GM23338 (cell line): ENCODE results near the gene SPTBN4. TPM values are rescaled to one million over a fixed set of nuclear protein-coding genes. Genes with fewer than 3 reads are reported as not detected.
"Not testable (repeated sequence)": the region's sequence is repeated elsewhere in the genome, so short reads cannot be mapped to it uniquely, and the experiment has no call there.

Experiments
- ATAC-seq: fragments of 200-7000 bp; cut with Tn5 transposase; 3 replicates; pipeline ENCODE4 v1.9.1; 2020
- DNase-seq: peaks from one replicate; pipeline ENCODE4 v3.0.0-alpha.2; 2015; ENCODE audit warnings: low spot score
- H2AFZ ChIP-seq: fragments of 200-600 bp; sonication (generic); 2 replicates; pipeline ENCODE4 v1.8.0; 2016; ENCODE audit warnings: antibody characterized with exemption, mild to moderate bottlenecking, moderate library complexity
- H3F3A ChIP-seq: fragments of 200-600 bp; sonication (generic); replicated peaks from 2 replicates; pipeline ENCODE4 v1.8.0; 2017; ENCODE audit warnings: antibody characterized with exemption, mixed run types, low read depth
- H3K27ac ChIP-seq: fragments of 200-600 bp; sonication (generic); 2 replicates; pipeline ENCODE4 v1.6.1; 2016; ENCODE audit warnings: low read depth
- H3K27me3 ChIP-seq: fragments of 200-600 bp; sonication (generic); 2 replicates; pipeline ENCODE4 v1.8.0; 2016; ENCODE audit warnings: mild to moderate bottlenecking, mixed run types, moderate library complexity; ENCODE audit not compliant: insufficient read depth
- H3K36me3 ChIP-seq: fragments of 200-600 bp; sonication (generic); 2 replicates; pipeline ENCODE4 v1.8.0; 2016; ENCODE audit warnings: mild to moderate bottlenecking; ENCODE audit not compliant: insufficient read depth
- H3K4me1 ChIP-seq: fragments of 200-600 bp; sonication (generic); 2 replicates; pipeline ENCODE4 v1.8.0; 2016; ENCODE audit warnings: mild to moderate bottlenecking, moderate library complexity; ENCODE audit not compliant: insufficient read depth
- H3K4me2 ChIP-seq: fragments of 200-600 bp; sonication (generic); 2 replicates; pipeline ENCODE4 v1.7.1; 2017; ENCODE audit warnings: mixed run types
- H3K4me3 ChIP-seq: fragments of 200-600 bp; sonication (generic); 2 replicates; pipeline ENCODE4 v1.6.1; 2016; ENCODE audit warnings: mixed run types
- H3K79me2 ChIP-seq: fragments of 200-600 bp; sonication (generic); replicated peaks from 2 replicates; pipeline ENCODE4 v1.8.0; 2017; ENCODE audit warnings: mild to moderate bottlenecking; ENCODE audit not compliant: insufficient read depth
- H3K9me2 ChIP-seq: fragments of 200-600 bp; sonication (generic); 2 replicates; pipeline ENCODE4 v1.8.0; 2017; ENCODE audit not compliant: insufficient read depth
- H4K20me1 ChIP-seq: fragments of 200-600 bp; sonication (generic); replicated peaks from 2 replicates; pipeline ENCODE4 v1.8.0; 2017; ENCODE audit warnings: mild to moderate bottlenecking; ENCODE audit not compliant: insufficient read depth
- H3K27ac Mint-ChIP-seq: 2 replicates; pipeline ENCODE4 v1.8.0; 2020; ENCODE audit warnings: inconsistent platforms, mild to moderate bottlenecking, moderate library complexity, mixed read lengths
- H3K27me3 Mint-ChIP-seq: 3 replicates; pipeline ENCODE4 v1.8.0; 2022; ENCODE audit warnings: low read depth, mild to moderate bottlenecking, moderate library complexity, mixed read lengths, inconsistent platforms; ENCODE audit not compliant: insufficient read depth, poor library complexity
- H3K36me3 Mint-ChIP-seq: 3 replicates; pipeline ENCODE4 v1.8.0; 2021; ENCODE audit warnings: low read depth, mild to moderate bottlenecking, inconsistent platforms, moderate library complexity, mixed read lengths
- H3K4me1 Mint-ChIP-seq: 3 replicates; pipeline ENCODE4 v1.8.0; 2020; ENCODE audit warnings: mild to moderate bottlenecking, inconsistent platforms, mixed read lengths
- H3K4me3 Mint-ChIP-seq: 3 replicates; pipeline ENCODE4 v1.8.0; 2021; ENCODE audit warnings: moderate library complexity, mild to moderate bottlenecking, inconsistent platforms, mixed read lengths
- H3K9me3 Mint-ChIP-seq: 3 replicates; pipeline ENCODE4 v1.8.0; 2020; ENCODE audit warnings: moderate library complexity, mild to moderate bottlenecking, inconsistent platforms, mixed read lengths
- EZH2phosphoT487 ChIP-seq: fragments of 200-600 bp; sonication (generic); IDR thresholded peaks from one replicate; pipeline ENCODE4 v1.8.1; 2018; ENCODE audit warnings: antibody characterized with exemption; ENCODE audit not compliant: unreplicated experiment
- JUNB ChIP-seq: IDR thresholded peaks from one replicate; pipeline ENCODE4 v1.6.1; 2016; ENCODE audit warnings: antibody characterized with exemption; ENCODE audit not compliant: unreplicated experiment
- POLR2AphosphoS5 ChIP-seq: IDR thresholded peaks from 2 replicates; pipeline ENCODE4 v1.6.1; 2016; ENCODE audit warnings: antibody characterized with exemption, low read depth
- ZNF331 ChIP-seq: fragments of 250-450 bp; sonication (Bioruptor Pico); IDR thresholded peaks from 2 replicates; pipeline ENCODE4 v1.5.0; 2020; ENCODE audit warnings: low read depth, mild to moderate bottlenecking, moderate library complexity
- polyA plus RNA-seq: library from polyadenylated mRNA; unstranded; fragments of >200 nt; fragmentation: Nextera tagmentation; extraction: Ambion mirVana; gene quantifications from 2 replicates; pipeline ENCODE4 v1.2.1, GENCODE V29; 2016
- total RNA-seq: library from RNA; depleted of rRNA; stranded (reverse); fragments of >200 nt; shearing (Covaris generic); gene quantifications from 2 replicates; pipeline ENCODE4 v1.2.3, GENCODE V29; 2014
- TF ChIP-seq, protein P1 (sequence below): fragments of 250-450 bp; sonication (Bioruptor Pico); IDR thresholded peaks from 2 replicates; pipeline ENCODE4 v1.5.0; 2020; ENCODE audit warnings: mild to moderate bottlenecking, moderate library complexity
- TF ChIP-seq, protein P2 (sequence below): IDR thresholded peaks from one replicate; pipeline ENCODE4 v1.6.1; 2018; ENCODE audit warnings: antibody characterized with exemption; ENCODE audit not compliant: unreplicated experiment
- TF ChIP-seq, protein P3 (sequence below), 2 experiments: fragments of 200-600 bp in 1 of 2; sonication (generic) in 1 of 2; conservative IDR thresholded peaks; 2 replicates each; pipeline versions ENCODE4 v1.5.1 to v1.6.1; 2016 to 2017; ENCODE audit warnings: antibody characterized with exemption in 2 of 2, low read depth in 2 of 2, mild to moderate bottlenecking in 2 of 2, moderate library complexity in 1 of 2

The SPTBN4 gene
- total and polyA plus RNA-seq, 2 experiments from 2014 or later, result 1.6 to 2.3 TPM

DNA sequence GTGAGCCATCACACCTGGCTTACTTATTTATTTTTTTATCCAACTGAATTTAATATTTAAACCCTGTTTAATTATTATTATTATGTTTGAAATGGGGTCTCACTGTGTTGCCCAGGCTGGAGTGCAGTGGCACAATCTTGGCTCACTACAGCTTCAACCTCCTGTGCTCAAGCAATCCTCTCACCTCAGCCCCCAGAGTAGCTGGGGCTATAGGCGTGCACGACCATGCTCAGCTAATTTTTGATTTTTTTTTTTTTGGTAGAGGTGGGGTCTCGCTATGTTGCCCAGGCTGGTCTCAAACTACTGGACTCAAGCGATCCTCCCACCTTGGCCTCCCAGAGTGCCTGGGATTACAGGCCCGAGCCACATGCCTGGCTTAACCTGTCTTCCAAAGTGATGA lies 32.5 kb downstream of the SPTBN4 start:
- Histone ChIP-seq H2AFZ (no peak overlapping the region), H3K9me2 (no peaks in the 10 kb centered on the region), H3K4me3 (no peak overlapping the region), H4K20me1 (no peaks in the 10 kb centered on the region), H3K27ac (no peak overlapping the region), H3K79me2 (no peaks in the 10 kb centered on the region), H3K4me1 (no peaks in the 10 kb centered on the region), H3K4me2 (no peak overlapping the region), H3F3A (no peaks in the 10 kb centered on the region), H3K36me3 (no peaks in the 10 kb centered on the region), H3K27me3 (no peaks in the 10 kb centered on the region)
- ATAC-seq, result no peak
- no peaks in the 10 kb centered on the region; the same call in 2 of the 3 replicates for H3K36me3 Mint-ChIP-seq
- no peak for DNase-seq
- peaks cover 18% of the 10 kb centered on the region for H3K27me3 Mint-ChIP-seq
- H3K27ac Mint-ChIP-seq, result no peak overlapping the region
- no peaks in the 10 kb centered on the region; the same call in 2 of the 3 replicates for H3K4me1 Mint-ChIP-seq
- TF ChIP-seq, protein P1, sequence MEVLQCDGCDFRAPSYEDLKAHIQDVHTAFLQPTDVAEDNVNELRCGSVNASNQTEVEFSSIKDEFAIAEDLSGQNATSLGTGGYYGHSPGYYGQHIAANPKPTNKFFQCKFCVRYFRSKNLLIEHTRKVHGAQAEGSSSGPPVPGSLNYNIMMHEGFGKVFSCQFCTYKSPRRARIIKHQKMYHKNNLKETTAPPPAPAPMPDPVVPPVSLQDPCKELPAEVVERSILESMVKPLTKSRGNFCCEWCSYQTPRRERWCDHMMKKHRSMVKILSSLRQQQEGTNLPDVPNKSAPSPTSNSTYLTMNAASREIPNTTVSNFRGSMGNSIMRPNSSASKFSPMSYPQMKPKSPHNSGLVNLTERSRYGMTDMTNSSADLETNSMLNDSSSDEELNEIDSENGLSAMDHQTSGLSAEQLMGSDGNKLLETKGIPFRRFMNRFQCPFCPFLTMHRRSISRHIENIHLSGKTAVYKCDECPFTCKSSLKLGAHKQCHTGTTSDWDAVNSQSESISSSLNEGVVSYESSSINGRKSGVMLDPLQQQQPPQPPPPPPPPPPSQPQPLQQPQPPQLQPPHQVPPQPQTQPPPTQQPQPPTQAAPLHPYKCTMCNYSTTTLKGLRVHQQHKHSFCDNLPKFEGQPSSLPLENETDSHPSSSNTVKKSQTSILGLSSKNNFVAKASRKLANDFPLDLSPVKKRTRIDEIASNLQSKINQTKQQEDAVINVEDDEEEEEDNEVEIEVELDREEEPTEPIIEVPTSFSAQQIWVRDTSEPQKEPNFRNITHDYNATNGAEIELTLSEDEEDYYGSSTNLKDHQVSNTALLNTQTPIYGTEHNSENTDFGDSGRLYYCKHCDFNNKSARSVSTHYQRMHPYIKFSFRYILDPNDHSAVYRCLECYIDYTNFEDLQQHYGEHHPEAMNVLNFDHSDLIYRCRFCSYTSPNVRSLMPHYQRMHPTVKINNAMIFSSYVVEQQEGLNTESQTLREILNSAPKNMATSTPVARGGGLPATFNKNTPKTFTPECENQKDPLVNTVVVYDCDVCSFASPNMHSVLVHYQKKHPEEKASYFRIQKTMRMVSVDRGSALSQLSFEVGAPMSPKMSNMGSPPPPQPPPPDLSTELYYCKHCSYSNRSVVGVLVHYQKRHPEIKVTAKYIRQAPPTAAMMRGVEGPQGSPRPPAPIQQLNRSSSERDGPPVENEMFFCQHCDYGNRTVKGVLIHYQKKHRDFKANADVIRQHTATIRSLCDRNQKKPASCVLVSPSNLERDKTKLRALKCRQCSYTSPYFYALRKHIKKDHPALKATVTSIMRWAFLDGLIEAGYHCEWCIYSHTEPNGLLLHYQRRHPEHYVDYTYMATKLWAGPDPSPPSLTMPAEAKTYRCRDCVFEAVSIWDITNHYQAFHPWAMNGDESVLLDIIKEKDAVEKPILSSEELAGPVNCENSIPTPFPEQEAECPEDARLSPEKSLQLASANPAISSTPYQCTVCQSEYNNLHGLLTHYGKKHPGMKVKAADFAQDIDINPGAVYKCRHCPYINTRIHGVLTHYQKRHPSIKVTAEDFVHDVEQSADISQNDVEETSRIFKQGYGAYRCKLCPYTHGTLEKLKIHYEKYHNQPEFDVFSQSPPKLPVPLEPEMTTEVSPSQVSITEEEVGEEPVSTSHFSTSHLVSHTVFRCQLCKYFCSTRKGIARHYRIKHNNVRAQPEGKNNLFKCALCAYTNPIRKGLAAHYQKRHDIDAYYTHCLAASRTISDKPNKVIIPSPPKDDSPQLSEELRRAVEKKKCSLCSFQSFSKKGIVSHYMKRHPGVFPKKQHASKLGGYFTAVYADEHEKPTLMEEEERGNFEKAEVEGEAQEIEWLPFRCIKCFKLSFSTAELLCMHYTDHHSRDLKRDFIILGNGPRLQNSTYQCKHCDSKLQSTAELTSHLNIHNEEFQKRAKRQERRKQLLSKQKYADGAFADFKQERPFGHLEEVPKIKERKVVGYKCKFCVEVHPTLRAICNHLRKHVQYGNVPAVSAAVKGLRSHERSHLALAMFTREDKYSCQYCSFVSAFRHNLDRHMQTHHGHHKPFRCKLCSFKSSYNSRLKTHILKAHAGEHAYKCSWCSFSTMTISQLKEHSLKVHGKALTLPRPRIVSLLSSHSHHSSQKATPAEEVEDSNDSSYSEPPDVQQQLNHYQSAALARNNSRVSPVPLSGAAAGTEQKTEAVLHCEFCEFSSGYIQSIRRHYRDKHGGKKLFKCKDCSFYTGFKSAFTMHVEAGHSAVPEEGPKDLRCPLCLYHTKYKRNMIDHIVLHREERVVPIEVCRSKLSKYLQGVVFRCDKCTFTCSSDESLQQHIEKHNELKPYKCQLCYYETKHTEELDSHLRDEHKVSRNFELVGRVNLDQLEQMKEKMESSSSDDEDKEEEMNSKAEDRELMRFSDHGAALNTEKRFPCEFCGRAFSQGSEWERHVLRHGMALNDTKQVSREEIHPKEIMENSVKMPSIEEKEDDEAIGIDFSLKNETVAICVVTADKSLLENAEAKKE (CRISPR knock-in tag), result no peak
- TF ChIP-seq, protein P2, sequence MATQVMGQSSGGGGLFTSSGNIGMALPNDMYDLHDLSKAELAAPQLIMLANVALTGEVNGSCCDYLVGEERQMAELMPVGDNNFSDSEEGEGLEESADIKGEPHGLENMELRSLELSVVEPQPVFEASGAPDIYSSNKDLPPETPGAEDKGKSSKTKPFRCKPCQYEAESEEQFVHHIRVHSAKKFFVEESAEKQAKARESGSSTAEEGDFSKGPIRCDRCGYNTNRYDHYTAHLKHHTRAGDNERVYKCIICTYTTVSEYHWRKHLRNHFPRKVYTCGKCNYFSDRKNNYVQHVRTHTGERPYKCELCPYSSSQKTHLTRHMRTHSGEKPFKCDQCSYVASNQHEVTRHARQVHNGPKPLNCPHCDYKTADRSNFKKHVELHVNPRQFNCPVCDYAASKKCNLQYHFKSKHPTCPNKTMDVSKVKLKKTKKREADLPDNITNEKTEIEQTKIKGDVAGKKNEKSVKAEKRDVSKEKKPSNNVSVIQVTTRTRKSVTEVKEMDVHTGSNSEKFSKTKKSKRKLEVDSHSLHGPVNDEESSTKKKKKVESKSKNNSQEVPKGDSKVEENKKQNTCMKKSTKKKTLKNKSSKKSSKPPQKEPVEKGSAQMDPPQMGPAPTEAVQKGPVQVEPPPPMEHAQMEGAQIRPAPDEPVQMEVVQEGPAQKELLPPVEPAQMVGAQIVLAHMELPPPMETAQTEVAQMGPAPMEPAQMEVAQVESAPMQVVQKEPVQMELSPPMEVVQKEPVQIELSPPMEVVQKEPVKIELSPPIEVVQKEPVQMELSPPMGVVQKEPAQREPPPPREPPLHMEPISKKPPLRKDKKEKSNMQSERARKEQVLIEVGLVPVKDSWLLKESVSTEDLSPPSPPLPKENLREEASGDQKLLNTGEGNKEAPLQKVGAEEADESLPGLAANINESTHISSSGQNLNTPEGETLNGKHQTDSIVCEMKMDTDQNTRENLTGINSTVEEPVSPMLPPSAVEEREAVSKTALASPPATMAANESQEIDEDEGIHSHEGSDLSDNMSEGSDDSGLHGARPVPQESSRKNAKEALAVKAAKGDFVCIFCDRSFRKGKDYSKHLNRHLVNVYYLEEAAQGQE, result no peak
- TF ChIP-seq, protein P3, sequence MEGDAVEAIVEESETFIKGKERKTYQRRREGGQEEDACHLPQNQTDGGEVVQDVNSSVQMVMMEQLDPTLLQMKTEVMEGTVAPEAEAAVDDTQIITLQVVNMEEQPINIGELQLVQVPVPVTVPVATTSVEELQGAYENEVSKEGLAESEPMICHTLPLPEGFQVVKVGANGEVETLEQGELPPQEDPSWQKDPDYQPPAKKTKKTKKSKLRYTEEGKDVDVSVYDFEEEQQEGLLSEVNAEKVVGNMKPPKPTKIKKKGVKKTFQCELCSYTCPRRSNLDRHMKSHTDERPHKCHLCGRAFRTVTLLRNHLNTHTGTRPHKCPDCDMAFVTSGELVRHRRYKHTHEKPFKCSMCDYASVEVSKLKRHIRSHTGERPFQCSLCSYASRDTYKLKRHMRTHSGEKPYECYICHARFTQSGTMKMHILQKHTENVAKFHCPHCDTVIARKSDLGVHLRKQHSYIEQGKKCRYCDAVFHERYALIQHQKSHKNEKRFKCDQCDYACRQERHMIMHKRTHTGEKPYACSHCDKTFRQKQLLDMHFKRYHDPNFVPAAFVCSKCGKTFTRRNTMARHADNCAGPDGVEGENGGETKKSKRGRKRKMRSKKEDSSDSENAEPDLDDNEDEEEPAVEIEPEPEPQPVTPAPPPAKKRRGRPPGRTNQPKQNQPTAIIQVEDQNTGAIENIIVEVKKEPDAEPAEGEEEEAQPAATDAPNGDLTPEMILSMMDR (conservative IDR thresholded peaks at IDR 0.05; ENCODE audit: low read depth in 2 of 2), result no peak
- TF ChIP-seq ZNF331 (CRISPR knock-in tag) (no peak), POLR2AphosphoS5 (no peak), JUNB (no peak), EZH2phosphoT487 (no peak)
- H3K9me3 Mint-ChIP-seq, result peaks cover 1% of the 10 kb centered on the region; the same call in 1 of the 3 replicates
- no peak overlapping the region for H3K4me3 Mint-ChIP-seq

DNA sequence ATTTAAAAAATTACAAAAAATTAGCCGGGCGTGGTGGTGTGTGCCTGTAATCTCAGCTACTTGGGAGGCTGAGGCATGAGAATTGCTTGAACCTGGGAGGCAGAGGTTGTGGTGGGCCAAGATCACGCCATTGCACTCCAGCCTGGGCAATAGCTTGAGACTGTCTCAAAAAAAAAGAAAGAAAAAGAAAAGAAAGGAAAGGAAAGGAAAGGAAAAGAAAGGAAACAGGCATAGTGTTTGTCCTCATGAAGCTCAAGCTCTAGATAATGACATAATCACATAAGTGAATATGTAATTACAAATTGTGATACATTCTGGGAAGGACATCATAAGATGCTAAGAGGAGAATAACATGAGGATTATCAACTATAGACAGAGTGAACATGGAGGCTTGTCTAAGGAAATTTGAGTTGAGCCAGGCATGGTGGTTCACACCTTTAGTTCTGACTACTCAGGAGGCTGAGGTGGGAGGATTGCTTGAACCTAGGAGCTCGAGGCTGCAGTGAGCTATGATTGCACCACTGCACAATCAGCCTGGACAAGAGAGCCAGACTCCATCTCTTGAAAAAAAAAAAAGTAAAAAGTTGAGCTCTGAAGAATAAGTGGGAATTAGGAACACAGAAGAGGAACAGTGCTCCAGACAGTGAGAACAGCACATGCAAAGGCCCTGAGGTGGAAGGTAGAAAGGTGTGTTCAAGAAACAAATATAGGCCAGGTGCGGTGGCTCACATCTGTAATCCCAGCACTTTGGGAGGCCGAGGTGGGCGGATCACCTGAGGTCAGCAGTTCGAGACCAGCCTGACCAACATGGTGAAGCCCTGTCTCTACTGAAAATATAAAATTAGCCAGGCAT lies 34.1 kb downstream of the SPTBN4 start:
- not testable (repeated sequence) for H3K4me3 Mint-ChIP-seq, H3K9me3 Mint-ChIP-seq, H3K79me2 ChIP-seq, H3K4me2 ChIP-seq, H4K20me1 ChIP-seq, H3K36me3 ChIP-seq, H3K4me3 ChIP-seq, H3K27me3 ChIP-seq, ATAC-seq, H3K9me2 ChIP-seq, H3F3A ChIP-seq, H3K27ac Mint-ChIP-seq, H3K4me1 Mint-ChIP-seq, H2AFZ ChIP-seq, H3K27ac ChIP-seq, DNase-seq, H3K4me1 ChIP-seq, H3K36me3 Mint-ChIP-seq
- H3K27me3 Mint-ChIP-seq, result peaks cover 22% of the 10 kb centered on the region
